ENCODE results near the gene ZFAND3. TPM values are rescaled to one million over a fixed set of nuclear protein-coding genes. Genes with fewer than 3 reads are reported as not detected.

Gene ZFAND3
- total RNA-seq, 1 experiment from 2014 or later: 26.2 TPM

DNA sequence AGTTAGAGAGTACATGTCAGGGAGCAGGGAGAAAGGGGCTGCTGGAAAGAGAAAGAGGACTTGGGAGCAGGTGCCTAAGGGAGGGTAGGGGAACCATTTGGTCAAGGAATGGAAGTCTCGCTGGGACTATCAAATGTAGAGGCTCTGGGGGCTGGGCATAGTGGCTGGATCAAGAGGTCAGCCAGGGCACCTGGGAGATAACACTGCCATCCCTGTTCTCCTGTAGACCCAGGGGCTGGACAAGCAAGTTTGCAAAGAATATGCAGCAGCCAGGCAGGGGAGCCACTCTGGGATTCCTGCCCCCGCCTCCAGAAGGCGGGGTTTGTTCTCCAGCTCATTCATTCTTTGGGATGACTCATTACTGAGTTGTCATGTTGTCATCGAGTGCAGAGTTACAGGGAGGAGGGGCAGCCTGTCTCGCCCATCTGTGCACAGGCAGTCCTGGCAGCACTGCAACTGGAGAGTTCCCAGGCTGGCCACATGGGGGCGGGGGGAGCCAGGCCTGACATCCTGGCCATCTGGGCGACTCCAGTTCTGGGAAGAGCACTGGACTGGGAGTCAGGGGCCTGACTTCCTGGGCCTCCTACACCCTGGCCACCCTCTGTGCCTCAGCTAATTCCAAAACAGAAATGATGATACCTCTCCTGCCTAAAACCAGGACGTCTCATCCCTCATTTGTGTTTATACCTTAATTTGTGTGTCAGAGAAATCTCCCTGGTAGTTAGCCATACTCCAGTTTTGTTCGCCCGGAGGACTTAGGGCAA, 28.2 kb upstream of the ZFAND3 start:
- H3K27me3 ChIP-seq: no peaks in the 10 kb centered on the region
- H3K4me3 ChIP-seq: no peak overlapping the region
- H3K36me3 ChIP-seq: no peaks in the 10 kb centered on the region
- no peaks in the 10 kb centered on the region for H3K9me3 ChIP-seq
- peak; percentile 95 for DNase-seq

DNA sequence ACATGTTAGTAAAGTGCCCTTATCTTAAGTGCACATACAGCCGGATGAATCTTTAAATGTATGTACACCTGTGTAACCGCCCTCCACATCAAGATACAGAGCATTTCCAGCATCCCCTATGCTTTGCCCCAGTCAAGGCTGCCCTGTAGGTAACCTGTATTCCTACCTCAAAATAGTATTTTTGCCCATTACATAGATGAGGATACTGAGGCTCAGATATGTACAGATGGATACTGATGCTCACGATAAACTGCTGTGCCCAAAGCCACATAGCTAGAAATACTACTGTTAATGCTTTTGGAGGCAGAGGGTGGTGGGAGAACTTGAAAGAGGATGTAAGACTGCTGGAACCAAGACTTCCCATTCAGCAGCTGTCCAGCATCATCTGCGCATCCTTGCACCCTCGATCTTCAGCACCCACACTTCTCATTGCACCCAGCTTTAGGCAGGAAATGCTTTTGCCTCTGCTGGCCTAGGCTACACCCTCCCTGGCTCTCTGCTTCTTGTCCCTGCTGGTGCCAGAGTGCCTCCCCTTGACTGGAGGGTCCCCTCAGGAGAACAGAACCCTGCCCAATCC, 27.0 kb upstream of the ZFAND3 start:
- H3K4me3 ChIP-seq: no peak overlapping the region
- no peak for DNase-seq
- no peaks in the 10 kb centered on the region for H3K9me3 ChIP-seq
- H3K36me3 ChIP-seq: no peaks in the 10 kb centered on the region
- no peaks in the 10 kb centered on the region for H3K27me3 ChIP-seq

DNA sequence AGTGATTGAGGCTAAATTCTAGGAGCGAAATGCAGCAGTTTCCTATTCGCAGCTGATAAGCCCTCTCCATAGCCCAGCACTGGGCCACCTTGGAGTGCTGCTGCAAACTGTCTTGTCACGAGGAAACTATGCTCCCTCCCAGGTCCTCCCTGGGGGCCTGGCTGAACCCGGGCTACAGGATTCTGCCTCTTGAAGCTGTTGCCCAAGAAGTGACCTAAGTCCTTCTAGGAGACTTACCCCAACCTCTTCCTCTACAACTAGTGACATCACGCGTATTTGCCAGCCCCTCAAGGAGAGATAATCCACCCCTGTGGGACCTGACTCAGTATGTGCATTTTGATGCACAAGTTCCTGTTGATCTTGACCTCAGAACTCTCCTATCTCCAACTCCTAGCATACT, 26.5 kb upstream of the ZFAND3 start:
- no peaks in the 10 kb centered on the region for H3K36me3 ChIP-seq
- H3K4me3 ChIP-seq: no peak overlapping the region
- no peak for DNase-seq
- H3K27me3 ChIP-seq: no peaks in the 10 kb centered on the region
- no peaks in the 10 kb centered on the region for H3K9me3 ChIP-seq

DNA sequence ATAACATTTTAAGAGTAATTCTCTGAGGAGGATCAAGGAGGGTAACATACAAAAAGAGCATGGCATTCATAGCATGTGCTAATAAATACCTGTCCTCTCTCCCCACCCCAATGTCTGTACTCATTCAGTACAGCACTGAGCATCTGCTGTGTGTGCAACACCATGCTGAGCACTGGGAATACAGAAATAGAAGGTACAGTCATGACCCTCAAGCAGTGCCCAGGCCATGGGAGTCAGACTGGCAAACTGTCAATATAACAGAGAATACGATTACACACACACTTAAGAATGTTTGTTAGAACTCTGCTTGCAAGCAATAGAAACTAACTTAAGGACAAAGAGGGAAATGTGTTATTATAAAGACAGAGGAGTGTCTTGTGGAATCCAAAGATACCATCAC, 24.7 kb upstream of the ZFAND3 start:
- DNase-seq: peak; percentile 84
- no peaks in the 10 kb centered on the region for H3K27me3 ChIP-seq
- H3K4me3 ChIP-seq: no peak overlapping the region
- no peaks in the 10 kb centered on the region for H3K9me3 ChIP-seq
- no peaks in the 10 kb centered on the region for H3K36me3 ChIP-seq

DNA sequence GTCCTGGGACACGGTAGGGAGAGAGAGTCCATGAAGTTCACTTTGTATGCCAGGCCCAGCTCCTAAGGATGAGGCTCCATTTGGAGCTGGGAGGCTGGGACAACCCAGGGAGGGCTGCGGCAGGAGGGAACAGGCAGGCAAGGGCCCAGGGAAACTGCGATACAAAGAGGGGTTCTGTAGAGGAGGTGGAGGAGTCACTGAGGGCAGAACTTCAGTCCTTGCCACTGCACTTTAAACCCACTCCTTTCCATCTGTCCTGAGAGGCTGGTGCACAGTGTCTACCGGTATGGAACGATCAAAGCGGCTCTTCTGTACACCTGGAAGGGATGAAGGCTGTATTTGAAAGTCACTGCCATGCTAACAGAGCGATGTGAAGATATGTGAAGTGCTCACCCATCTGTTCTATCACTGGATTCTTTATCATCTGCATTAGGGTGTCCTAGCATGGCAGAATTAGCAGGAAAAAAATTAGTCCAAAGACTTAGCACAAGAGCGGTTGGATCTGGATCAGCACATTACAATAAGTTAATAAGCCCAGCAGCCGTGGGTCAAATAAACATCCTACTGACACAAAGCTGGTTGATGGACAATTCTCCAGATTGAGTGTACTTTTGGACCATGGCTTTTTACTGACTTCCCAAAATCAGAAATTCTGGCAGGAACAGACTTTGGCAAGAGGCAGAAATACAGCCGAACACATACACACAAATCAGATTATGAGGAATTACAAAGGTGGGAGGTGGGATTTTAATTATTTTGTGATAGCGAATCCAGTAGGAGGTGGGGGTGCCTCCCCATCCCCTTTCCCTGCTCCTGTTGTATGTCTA, 20.9 kb upstream of the ZFAND3 start:
- Histone ChIP-seq H3K4me3 (no peak overlapping the region), H3K36me3 (no peaks in the 10 kb centered on the region), H3K9me3 (no peaks in the 10 kb centered on the region), H3K27me3 (no peaks in the 10 kb centered on the region)
- DNase-seq: no peak

DNA sequence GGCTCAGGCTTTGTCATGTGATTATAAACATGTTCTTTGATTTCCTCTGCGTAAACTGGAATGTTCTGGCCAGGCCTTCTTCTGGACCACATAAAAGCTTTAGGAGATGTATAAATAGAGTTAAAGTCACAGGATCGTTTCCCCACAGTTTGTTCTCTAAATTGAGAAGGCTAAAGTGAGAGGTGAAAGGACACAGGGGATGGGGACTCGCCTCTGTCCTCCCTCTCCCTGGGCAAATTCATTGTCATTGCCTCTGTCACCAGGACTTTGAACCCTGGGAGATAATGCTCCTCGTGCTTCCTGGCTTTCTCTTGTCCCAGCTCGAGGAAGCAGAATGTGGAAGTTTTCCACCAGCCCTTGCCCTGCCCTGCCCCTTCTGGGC, 20.3 kb upstream of the ZFAND3 start:
- H3K4me3 ChIP-seq: no peak overlapping the region

DNA sequence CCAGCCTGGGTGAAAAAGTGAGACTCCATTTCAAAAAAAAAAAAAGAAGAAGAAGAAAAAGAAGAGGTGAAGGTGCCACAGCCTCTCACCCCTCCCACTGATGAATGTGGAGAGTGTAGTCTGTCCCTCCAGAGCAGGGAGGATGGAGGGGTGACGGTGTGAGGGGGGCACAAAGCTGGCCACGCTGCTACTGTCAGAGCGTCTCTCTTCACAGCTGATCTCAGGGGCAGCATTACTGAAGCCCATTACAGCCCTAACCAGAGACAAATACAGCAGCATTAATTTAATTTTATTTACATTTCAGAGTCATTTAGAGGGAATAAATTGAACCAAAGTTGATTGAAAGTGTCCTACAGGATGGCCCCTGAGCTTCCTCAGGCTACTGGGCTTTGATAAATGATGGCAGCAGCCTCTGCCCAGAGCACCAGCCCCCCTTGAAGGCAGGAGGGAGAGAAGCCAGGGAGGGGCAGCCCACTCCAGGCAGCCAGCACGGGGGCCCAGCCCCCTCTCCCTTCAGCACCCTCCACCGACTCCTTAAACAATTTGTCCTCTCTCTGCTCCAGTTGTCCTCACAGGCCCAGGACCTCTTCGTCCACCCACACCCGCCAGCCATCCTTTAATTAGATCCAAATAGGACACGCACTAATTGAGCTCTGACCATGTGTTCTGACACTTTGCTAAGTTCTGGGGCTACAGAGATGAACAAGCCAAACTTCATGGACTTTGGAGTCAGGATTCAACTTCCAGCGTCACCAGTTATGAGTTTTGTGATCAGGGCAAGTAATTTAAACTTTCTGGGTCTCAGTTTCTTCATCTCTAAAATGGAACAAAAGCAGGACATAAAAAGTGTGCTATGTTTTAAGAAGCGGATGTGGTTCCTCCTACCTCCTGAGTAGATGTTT, 18.6 kb upstream of the ZFAND3 start:
- no peaks in the 10 kb centered on the region for H3K36me3 ChIP-seq
- H3K9me3 ChIP-seq: no peaks in the 10 kb centered on the region
- DNase-seq: no peak
- no peaks in the 10 kb centered on the region for H3K27me3 ChIP-seq
- no peak overlapping the region for H3K4me3 ChIP-seq

More for the DNA sequence above, 20.3 kb upstream of the ZFAND3 start:
- no peaks in the 10 kb centered on the region for H3K36me3 ChIP-seq
- H3K27me3 ChIP-seq: no peaks in the 10 kb centered on the region
- DNase-seq: no peak
- no peaks in the 10 kb centered on the region for H3K9me3 ChIP-seq

DNA sequence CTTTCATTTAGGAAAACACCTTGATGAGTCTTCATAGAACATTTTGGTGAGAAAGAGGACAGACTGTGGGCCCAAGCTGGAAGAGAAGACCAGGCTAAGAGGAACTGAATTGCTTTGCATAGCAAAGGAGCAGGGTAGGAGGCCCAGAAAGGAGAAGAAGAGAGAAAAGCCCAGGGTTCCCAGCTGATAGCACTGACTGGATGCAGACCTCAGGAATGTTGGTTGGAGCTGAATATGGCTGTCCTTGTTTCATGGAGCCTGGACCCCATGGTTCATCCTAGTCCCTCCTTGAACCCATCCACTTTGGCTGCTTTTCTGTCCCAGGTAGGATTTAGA, 18.0 kb upstream of the ZFAND3 start:
- Histone ChIP-seq H3K27me3 (no peaks in the 10 kb centered on the region), H3K4me3 (no peak overlapping the region), H3K9me3 (no peaks in the 10 kb centered on the region), H3K36me3 (no peaks in the 10 kb centered on the region)
- DNase-seq: no peak

DNA sequence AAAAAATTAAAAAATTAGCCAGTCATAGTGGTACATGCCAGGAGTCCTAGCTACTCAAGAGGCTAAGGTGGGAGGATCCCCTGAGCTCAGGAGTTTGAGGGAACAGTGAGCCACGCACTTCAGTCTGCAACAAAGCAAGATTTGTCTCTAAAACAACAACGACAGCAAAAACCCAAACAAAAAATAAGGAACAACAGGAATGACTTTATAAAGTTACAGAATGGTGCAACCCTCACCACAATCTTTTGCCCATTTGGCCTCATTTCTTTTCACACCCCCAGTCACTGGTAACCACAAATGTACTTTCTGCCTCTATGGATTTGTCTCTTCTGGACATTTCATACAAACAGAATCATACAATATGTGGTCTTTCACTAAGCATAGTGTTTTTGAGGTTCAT, 16.7 kb upstream of the ZFAND3 start:
- no peaks in the 10 kb centered on the region for H3K36me3 ChIP-seq
- DNase-seq: no peak
- H3K4me3 ChIP-seq: no peak overlapping the region
- no peaks in the 10 kb centered on the region for H3K27me3 ChIP-seq
- H3K9me3 ChIP-seq: no peaks in the 10 kb centered on the region

DNA sequence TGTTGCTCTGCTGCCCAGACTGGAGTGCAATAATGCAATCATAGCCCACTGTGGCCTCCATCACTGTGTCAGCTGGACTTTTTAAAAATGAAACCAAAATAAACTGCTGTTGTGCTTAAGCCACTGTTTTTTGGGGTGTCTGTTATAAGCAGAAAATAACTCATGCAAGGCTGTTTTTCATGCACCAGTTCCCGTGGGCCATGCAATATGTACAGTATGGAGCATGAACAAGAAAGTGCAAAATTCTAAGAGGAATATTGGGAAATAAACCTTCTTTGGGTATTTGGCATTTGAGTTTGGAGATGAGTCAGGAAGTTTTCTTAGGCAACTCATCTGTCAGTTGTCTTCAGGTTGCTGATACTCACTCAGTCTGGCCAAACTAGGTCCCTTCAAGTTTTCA, 14.9 kb upstream of the ZFAND3 start:
- Histone ChIP-seq H3K36me3 (no peaks in the 10 kb centered on the region), H3K4me3 (no peak overlapping the region), H3K9me3 (no peaks in the 10 kb centered on the region), H3K27me3 (no peaks in the 10 kb centered on the region)
- no peak for DNase-seq

DNA sequence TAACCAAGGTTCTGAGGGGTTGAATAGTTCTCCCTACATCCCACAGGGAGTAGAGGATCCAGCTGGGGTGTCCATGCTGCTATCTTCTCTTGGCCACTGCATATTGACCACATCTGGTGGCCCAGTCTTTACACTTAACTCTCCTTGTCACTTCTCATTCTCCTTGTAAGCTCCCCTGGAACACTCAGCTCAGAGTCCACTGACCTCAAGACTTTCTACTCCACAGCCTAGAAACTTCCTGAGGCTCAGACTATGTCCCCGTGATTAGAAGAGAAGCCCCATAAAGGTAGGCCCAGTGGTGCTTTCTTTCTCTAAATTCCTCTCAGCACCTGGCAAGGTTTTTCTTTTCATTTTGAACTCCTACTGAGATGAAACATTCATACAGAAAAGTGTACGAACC, 13.3 kb upstream of the ZFAND3 start:
- no peaks in the 10 kb centered on the region for H3K36me3 ChIP-seq
- no peak for DNase-seq
- no peaks in the 10 kb centered on the region for H3K9me3 ChIP-seq
- H3K27me3 ChIP-seq: no peaks in the 10 kb centered on the region
- no peak overlapping the region for H3K4me3 ChIP-seq

DNA sequence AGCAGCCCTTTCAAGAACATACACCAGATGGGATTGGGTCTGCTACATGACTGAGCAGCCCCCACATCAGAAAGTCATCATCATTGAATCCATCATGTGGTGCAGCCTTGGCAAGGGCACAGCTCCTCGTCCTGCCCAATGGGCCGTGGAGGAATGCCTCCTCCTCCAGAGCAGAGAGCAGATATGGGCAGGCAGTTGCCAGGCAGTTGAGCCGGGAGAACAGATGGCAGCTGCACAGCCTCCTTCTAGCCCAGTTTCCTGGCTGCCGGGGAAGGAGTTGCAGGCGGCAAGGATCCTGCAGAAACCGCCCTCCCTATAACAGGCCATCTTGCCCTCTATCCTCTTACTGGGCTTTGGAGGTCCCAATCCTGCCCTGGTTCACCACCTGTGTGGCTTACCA, 11.9 kb upstream of the ZFAND3 start:
- no peak overlapping the region for H3K4me3 ChIP-seq
- no peaks in the 10 kb centered on the region for H3K36me3 ChIP-seq
- H3K9me3 ChIP-seq: no peaks in the 10 kb centered on the region
- peak; percentile 44 for DNase-seq
- H3K27me3 ChIP-seq: no peaks in the 10 kb centered on the region

DNA sequence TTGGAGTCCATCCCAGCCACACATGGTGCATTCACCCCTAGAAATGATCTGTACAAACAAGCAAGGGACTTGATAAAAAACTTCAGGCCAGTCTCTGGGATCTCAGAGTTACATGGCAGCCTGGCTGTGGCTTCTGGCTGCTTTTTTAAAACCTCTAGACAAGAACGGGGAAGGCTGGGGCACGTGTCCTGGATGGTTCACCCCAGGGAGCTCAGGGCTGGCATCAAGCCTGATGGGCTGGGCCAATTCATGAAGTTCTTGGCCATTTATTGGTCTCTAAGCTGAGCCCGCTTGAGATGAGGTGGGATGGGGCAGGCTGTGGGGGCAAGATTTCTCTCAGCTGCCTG, 10.4 kb upstream of the ZFAND3 start:
- peak; percentile 49 for DNase-seq
- Histone ChIP-seq H3K36me3 (no peaks in the 10 kb centered on the region), H3K4me3 (no peak overlapping the region), H3K9me3 (no peaks in the 10 kb centered on the region), H3K27me3 (no peaks in the 10 kb centered on the region)

DNA sequence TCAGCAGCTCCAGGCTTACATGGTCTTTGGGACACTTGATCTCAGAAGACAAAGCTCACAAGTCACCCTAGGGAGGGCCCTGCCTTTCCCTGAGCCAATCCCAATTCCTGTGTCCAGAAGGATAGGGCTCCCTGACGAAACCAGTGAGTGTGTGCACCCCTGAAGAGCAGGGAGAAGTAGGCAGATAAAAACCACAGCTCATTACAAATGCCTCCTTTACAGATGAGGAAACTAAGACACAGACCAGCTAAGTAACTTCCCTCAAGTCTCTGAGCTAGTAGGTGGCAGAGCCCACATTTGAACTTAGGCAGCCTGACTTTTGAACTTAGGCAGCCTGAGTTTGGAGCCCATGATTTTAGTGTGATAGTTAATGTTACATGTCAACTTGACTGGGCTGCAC, 6.7 kb upstream of the ZFAND3 start:
- no peaks in the 10 kb centered on the region for H3K9me3 ChIP-seq
- no peaks in the 10 kb centered on the region for H3K27me3 ChIP-seq
- H3K36me3 ChIP-seq: no peaks in the 10 kb centered on the region
- no peak overlapping the region for H3K4me3 ChIP-seq
- no peak for DNase-seq

DNA sequence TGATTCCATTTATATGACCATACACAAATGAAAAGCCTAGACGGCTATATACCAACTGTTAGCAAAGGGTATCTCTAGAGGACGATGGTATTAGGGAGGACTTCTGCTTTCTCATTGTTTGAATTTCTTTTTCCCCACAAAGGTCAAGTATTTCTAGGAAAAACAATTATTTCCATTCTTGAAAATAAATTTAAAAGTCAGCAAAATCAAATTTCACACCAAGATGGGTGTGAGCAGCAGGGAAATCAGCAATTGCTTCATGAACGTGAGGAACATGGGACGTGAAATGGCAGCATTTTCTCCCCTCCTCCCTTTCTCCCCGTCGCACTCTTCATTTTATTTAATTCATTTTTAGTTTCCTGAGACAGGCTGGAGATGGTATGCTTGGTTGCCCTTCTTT, 5.2 kb upstream of the ZFAND3 start:
- Histone ChIP-seq H3K4me3 (no peak overlapping the region), H3K27me3 (no peaks in the 10 kb centered on the region), H3K9me3 (no peaks in the 10 kb centered on the region), H3K36me3 (no peaks in the 10 kb centered on the region)
- no peak for DNase-seq

DNA sequence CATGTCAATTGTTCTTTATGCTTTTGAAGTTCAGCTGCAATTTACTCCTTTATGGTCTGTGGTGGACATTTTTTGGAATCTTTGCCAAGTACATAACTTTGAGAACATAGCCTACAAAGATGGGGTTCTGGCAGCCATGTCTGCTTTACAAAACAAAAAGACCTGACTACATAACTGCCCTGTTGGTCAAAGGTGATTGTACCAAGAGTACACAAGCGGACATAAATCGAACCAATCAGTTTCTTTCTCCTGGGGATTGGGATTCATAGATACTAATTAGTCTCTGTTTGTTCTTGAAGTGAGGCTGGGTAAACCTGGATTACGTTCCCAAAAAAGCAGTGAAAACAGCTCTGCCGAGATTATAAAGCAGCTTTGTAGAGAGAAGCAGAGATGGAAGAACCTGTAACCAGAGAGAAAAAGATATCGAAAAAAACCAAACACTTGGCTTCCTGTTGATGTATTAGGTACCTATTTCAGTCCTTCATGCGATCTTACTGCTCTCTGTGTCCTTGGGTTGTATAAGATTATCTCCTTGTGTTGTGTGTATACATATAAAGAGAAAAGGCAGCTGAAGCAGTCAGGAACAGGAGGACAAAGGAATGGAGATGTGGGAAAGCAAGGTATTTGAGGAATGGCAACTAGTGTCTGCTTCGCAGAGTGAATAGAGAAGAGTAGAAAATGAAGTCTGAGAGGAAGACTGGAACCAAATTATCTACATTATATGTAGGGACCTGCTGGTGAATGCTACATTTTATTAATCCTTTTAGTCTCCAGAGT, 2.7 kb upstream of the ZFAND3 start:
- Histone ChIP-seq H3K36me3 (peaks cover 9% of the 10 kb centered on the region), H3K9me3 (no peaks in the 10 kb centered on the region), H3K4me3 (no peak overlapping the region), H3K27me3 (no peaks in the 10 kb centered on the region)
- no peak for DNase-seq

All from MG63 (cell line).